CMK (cell line): Measurements from ENCODE around the gene COP1.

Experiments used
- DNase-seq: peaks from one replicate; pipeline ENCODE4 v3.0.0-alpha.2; 2010; ENCODE audit warnings: low read depth

Gene COP1

GRCh38 chr1:176199707-176200106, 7.4 kb downstream of the COP1 start:
- no peak for DNase-seq

- no peak for DNase-seq
Measured at GRCh38 chr1:176198413-176198812, 8.7 kb downstream of the COP1 start.

- no peak for DNase-seq
Measured at GRCh38 chr1:176196728-176197127, 10.4 kb downstream of the COP1 start.

GRCh38 chr1:176195547-176195946, 11.5 kb downstream of the COP1 start:
- DNase-seq: no peak

GRCh38 chr1:176193663-176194062, 13.4 kb downstream of the COP1 start:
- DNase-seq: no peak

GRCh38 chr1:176193023-176193422, 14.1 kb downstream of the COP1 start:
- DNase-seq: no peak

GRCh38 chr1:176188604-176189003, 18.5 kb downstream of the COP1 start:
- no peak for DNase-seq

- no peak for DNase-seq
Measured at GRCh38 chr1:176187001-176187400, 20.1 kb downstream of the COP1 start.

- DNase-seq: no peak
Measured at GRCh38 chr1:176183618-176184017, 23.5 kb downstream of the COP1 start.

GRCh38 chr1:176178316-176178715, 28.8 kb downstream of the COP1 start:
- DNase-seq: no peak

GRCh38 chr1:176177764-176178163, 29.3 kb downstream of the COP1 start:
- no peak for DNase-seq

- no peak for DNase-seq
Measured at GRCh38 chr1:176174108-176174507, 33.0 kb downstream of the COP1 start.

GRCh38 chr1:176172215-176172614, 34.9 kb downstream of the COP1 start:
- no peak for DNase-seq

GRCh38 chr1:176167210-176167609, 39.9 kb downstream of the COP1 start:
- no peak for DNase-seq

- DNase-seq: no peak
Measured at GRCh38 chr1:176165573-176165972, 41.5 kb downstream of the COP1 start.

GRCh38 chr1:176164014-176164678, 42.9 kb downstream of the COP1 start:
- DNase-seq: no peak

GRCh38 chr1:176159993-176160392, 47.1 kb downstream of the COP1 start:
- DNase-seq: no peak

GRCh38 chr1:176157995-176158394, 49.1 kb downstream of the COP1 start:
- peak; percentile 4 for DNase-seq

- no peak for DNase-seq
Measured at GRCh38 chr1:176149939-176150807, 56.9 kb downstream of the COP1 start.

GRCh38 chr1:176144526-176144925, 62.6 kb downstream of the COP1 start:
- no peak for DNase-seq

GRCh38 chr1:176142973-176143372, 64.1 kb downstream of the COP1 start:
- no peak for DNase-seq

GRCh38 chr1:176141449-176141848, 65.6 kb downstream of the COP1 start:
- no peak for DNase-seq

- DNase-seq: no peak
Measured at GRCh38 chr1:176136891-176137290, 70.2 kb downstream of the COP1 start.

- DNase-seq: no peak
Measured at GRCh38 chr1:176134666-176135065, 72.4 kb downstream of the COP1 start.
